Right renal cortex interstitium (tissue), 3 donors: ENCODE results near the gene LINC01488. TPM values are rescaled to one million over a fixed set of nuclear protein-coding genes. Genes with fewer than 3 reads are reported as not detected.

Source experiments
- DNase-seq, 3 donors: peaks; one replicate each; pipeline ENCODE4 v3.0.0-alpha.2; 2013; ENCODE audit warnings: low read depth in 3 of 3, low spot score in 2 of 3
- polyA plus RNA-seq, 3 donors: library from polyadenylated mRNA; unstranded; fragments of 120-200 nt; gene quantifications; one replicate each; pipeline ENCODE4 v1.2.1, GENCODE V29; 2013; ENCODE audit not compliant: insufficient read length in 3 of 3

Gene LINC01488
- under 1 TPM in 2 of 3 donors, not detected in 1; 0.04 to 0.06 TPM for polyA plus RNA-seq

DNA sequence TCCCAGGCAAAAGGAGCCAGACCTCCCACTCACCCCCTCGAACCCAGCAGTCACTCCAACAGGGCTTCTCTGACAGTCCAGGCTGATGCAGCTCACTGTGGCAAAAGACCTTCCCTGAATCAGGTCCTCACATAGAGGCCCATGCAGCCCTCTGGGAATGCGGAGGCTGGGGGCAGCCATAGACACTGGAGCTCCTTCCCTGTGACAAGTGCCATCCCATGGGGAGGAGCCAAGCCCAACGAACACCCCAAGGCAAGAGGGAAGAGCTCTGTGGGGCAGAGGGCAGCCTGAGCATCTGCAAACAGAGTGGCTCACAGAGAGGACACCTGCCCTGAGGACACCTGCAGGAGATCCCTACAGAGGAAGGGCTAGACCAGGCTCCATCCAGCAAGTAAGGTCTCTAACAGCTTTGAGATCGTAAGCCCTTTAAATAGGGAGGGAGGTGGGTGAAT is at the start of gene LINC01488:
LINC01488 (plus strand) TSS at position 271 of the 452 bp plus-strand sequence.
- DNase-seq, result no peak

DNA sequence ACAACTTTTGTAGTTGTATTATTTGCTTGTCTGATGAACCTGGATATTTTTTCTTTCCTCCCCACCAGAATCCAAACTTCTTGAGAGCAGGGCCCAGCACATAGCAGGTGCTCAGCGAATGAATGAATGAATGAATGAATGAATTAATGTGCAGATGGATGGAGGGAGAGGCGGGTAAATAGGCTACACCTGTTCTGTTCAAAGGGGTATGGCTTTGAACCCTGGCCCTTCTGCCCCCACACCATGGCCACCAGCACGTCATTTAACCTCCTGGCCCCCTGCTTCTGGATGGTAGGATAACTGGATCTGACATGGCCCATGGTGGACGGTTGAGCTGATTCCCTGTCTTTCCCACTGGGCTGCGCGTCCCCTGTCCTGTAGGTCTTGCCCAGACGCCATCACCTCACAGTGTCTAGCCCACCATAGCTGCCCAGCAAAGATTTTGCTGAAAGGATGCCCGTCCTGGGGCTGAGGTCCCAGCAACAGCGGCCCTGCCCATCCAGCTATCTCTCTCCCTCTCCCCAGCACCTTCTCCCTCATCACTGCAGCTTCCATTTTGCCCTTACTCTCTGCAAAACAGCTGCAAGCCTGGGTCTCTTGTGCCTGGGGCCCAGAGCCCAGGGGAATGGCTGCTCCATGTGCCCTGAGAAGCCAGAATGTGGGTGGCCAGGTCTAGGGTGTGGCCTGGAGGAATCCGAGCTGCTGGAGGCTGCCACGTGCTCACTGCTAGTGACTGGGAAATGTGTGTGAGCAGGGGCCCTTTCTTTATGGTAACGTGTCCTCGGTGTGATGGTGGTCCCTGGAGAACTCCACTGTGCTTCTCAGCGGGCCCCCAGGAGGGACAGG is 49.3 kb upstream of the LINC01488 start:
- DNase-seq, result no peak

DNA sequence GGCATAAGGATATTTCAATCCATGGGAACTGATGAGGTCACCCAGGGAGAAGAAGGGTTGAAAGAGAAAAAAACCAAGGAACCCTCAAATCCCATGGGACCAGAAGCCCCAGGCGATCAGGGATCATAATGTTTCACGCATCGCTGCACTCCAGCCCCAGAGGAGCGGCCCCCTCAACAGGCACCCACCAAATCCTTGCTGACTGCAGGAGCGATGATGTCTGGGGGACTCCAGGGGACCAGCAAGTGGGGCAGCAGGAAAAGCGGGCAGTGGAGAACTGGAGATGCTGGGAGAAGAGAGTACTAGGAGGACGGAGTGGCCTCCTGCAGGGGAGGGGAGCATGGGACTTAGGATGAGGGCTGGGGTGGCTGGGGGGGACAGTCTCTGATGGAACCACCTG is 47.7 kb upstream of the LINC01488 start:
- no peak for DNase-seq

DNA sequence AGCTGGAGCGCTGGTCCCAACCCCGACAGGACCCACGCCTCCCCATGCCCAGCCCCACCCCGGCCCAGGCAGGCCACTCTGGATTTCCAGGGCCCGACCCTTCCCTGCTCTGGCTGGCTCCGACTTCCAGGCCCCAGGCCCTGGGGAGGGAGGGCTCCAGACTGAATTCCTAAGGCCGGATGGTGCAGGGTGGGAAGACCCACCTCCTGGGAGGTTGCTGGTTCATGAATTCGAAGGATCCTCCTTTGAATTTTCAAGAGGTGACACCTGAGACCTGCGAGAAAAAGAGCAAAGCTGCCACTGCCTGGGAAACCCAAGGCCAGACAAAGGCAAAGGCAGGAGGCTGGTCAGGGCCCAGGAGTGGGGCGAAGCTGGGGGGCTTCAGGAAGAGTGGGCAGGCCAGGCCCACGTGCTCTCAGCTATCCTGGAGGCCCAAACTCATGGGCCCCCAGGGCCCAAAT is 47.0 kb upstream of the LINC01488 start:
- DNase-seq, result no peak

DNA sequence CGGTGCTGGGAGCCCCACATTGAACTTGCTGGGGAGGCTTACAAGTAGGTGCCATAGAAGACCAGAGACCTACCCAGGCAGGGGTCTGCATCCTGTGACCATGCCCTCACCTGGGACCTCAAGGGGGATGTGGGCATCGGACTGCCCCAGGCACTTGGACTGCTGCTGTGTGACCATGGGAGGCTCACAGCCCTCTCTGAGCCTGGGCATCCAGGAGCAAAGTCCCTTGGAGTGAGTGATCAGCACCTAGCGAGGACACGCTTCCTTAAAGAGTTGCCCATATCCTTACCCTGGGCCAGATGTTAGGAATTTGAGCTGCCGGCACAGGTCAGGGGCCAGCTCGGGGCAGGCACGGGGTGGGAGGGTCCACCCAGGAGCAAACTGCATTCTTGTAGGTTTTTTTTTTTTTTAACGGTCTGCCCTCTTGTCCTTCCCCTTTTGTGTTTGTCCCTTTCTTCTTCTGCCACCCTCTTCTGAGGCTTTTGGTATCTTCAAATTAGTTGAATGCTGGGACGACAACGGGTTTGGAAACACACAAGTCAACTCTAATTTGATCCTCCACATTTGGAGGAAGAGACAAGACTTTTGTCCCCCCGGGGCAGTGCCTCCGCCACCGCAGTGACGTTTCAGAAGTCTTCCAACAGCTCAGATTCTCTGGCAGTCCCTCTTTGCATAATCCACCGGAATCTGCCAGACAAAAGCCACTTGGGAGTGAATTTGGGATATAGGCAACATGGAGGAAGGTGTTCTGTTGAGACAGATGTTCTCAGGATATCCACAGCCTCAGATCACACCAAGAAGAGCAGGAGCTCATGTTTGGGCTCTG is 46.1 kb upstream of the LINC01488 start:
- DNase-seq, result no peak

DNA sequence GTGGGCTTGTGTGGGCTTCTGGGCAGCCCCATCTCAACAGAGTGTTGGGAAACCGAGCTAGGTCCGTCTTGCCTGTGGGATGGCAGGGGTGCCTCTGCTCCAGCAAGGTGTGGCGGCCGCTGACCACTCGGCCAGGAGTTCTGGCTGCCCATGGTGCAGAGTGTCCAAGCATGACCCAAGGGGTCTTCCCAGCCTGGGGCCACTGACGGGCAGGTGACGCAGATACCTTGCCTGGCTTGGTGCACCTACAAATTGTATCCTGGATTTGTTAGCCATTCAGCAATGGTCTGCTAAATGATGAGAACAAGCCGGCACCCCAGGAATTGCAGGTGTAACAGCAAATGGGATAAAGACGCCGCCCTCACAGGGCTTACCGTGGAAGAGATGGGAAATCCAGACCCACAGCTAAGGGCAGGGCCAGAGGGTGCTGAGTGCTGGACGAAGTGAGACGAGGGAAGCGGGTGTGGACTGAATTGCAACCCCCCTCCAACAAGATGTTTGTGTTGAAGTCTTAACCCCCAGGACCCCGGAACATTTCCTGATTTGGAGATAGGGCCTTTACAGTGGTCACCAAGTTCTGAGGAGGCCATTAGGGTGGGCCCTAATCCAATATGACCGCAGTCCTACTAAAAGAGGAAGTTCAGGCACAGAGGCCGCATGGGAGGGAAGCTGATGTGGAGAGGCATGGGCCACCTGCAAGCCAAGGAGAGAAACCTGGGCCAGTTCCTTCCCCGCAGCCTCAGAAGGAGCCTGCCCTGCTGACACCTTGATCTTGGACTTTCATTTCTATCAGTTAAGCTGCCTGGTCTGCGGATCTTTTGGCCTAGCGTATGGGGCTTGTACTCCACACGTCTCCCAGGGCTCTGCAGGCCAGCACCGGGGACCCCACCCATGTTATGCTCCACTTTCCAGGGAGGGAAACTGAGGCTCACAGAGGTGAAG is 45.2 kb upstream of the LINC01488 start:
- no peak for DNase-seq

DNA sequence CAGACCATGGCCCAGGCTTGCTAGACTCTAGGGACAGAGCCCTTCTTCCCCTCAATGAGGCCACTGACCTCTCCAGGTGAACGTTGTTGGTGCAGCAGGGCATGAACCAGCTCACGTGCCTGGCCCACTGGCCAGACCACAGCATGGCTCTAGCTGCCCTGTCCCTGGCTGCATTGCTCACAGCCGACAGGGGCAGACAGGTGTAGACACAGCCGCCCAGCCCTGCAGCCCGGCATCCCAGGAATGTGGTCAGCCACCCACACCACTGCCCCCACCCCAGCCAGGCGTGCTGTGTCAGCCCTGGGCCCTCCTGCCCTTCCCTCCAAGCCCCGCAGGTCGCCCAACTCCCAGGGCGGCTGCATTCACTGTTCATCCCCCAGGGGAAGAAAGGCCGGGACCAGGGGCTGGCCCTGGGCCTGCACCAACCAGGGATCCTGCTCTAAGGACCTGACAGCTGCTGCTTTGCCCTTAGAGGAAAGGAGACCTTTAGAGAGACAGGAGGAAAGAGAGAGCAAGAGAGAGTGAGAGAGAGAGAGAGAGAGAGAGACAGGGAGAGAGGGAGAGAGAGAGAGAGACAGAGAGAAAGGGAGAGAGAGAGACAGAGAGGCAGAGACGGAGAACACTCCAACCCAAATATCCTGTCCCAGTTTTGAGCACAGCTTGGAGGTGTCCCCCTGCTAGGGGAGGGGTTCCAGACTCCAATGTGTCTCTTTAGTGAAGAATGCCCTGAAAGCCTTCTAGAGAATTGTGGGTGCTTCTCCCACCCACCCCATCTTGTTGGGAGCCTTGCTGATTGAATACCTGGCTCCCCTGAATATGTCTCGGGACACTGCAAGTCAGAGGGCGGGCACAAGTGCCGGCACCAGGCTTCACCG is 44.2 kb upstream of the LINC01488 start:
- DNase-seq, result no peak

DNA sequence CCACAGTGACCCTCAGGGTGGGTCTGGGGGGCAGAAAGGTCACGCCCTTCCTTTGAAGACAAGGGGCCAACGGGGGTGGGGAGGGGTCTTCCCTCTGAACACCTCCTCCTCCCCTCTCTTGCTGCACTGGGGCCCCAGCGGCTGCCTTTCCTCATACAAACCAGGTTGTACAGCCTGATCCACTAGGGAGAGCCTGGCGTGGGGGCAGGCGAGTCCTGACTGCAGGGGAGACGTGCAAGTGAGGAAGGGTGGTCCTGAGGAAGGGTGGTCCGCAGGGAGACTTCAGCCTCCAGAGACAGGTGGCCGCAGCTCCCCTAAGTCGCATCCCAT is 43.6 kb upstream of the LINC01488 start:
- DNase-seq, result no peak

DNA sequence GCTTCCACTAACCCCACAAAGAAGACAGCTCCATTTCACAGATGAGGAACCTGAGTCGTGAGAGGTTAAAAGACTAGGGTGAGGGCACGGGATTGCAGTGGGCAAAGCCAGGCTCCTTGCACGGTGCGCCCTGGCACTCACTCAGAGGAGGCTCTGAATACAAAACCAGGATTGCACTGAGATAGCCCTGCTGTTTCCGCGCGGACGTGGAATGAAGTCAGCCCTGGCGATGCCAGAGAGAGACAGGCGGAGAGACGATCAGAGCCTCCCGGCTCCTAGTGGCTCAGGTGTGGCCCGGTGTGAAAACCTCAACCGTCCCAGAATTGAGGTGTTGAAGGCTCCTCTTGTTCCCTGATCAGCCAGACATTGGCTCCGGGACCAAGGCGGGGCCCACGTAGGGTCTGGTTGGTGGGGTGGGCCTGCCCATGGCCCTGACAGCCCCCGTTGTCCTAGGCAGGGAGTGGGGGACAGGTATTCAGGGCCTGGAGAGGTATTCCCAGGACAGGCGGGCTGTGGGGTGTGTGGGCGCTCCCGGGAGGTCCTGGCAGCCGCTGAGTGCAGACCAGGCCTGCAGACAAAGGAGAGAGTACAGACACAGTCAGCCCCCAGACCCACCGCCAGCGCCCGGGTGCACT is 43.1 kb upstream of the LINC01488 start:
- no peak for DNase-seq

DNA sequence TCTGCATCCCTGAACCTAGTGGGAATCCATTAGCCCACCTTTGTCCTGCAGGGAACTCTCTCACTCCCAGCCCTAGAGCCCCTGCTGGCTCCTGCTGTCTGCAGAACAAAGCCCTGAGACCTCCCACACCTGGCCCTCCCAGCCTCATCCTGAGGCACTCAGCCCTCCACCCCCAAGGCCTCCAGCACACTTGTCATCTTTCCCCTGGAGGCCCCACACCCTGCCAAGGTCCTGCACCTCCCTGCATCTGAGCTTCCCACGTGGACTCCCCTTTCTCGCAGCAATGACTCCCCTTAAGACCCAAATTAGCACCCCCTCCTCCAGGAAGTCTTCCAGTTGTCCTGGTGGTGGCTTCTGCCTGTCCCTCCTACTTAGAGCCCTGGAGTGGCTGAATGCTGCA is 42.3 kb upstream of the LINC01488 start:
- DNase-seq, result no peak

DNA sequence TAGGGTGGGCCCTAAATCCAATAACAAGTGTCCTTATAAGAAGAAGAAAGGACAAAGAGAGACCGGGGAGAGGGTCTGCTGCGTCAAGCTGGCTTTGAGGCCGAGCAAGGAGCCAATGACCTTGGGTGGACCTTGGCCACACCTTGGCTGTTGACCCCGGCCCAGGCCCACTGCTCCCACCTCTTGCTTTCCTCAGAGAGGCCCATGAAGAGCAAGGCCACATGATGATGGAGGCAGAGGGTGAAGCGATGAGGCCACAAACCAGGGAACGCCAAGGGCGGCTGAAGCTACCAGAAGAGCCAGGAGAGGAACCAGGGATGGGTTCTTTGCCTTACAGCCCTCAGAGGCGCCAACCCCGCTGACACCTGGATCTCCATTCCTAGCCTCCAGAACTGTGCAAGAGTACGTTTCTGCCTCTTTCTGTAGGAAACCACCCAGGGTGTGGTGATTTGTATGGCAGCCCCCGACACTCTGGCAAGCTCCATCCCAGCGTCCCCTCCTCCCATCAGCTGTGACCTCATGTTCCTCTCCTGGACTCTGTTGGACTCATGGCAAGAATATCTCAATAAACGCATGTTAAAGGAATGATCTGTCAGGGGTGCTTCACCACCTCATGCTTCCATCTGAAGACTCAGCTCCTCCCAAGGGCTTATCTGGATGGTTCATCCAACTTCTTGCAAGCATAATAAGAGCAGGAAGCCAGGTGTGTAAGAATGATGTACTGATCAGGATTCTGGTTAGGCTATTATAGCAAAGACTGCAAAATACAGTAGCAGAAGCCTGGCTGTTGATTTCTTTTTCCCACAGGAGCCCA is 41.6 kb upstream of the LINC01488 start:
- no peak for DNase-seq

DNA sequence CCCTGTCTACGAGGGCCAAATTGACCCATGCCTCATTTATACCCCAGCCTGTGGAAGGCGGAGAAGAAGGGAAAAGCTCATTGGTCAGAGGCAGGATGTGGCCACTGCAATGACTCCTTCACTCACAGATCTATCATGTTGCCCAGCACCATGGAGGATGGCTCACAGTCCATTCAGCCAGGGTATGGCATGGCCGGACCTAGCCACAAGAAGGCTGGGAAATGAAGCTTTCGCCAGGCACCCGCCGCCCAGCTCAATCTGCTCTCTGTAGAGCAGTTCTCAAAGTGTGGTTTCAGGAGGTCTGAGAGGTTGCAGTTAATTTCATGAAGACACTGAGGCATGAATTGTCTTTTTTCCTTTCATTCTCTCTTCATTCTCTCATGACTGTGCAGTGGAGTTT is 40.6 kb upstream of the LINC01488 start:
- no peak for DNase-seq

DNA sequence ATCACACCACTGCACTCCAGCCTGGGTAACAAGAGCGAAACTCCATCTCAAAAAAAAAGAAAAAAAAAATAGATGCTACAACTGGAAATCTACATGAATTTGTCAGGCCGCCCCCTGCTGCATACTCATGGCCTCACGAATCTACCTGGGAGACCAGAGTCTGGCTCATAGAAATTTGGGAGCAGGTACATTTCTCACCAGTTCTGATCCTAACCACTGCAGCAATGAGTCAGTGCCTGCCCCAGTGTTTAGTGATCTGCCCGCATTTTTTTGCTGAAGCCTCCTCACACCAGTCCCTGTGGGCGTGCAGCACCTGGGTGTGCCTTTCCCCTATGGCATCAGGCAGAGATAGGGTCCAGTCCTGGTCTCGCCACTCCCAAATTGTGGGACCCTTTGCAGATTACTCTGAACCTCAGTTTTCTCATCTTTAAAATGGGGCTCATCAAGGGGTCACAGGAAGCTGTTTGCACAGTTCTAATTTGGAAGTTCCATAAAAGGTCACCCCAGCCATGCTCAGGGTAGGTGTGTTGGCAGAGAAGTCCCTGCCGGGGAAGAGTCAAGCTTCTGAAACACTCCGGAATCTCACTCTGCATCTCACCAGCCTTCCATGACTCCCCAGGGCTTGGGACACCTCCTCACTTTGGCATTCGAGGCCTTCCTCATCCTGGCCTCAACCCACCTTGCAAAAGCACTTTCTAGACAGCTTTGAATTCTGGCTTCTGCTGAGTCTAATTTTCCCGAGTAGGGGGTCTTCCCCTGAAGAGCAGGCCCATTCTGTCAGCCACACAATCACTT is 39.3 kb upstream of the LINC01488 start:
- no peak for DNase-seq

DNA sequence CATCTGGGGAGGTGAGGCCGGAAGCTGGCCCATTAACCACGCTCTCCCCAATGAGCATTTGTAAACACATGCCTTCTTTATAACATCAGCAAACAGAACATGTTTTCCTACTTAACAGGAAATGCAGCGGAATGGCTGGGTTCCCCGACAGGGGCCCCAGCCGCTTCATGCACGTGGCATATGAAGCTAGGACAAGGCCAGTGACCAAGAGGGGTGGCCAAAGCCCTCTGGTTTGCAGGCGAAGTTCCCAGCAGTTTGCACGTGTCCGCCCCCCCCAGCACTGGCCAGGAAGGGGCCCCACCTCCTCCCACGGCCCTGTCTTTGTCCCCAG is 38.7 kb upstream of the LINC01488 start:
- no peak for DNase-seq

DNA sequence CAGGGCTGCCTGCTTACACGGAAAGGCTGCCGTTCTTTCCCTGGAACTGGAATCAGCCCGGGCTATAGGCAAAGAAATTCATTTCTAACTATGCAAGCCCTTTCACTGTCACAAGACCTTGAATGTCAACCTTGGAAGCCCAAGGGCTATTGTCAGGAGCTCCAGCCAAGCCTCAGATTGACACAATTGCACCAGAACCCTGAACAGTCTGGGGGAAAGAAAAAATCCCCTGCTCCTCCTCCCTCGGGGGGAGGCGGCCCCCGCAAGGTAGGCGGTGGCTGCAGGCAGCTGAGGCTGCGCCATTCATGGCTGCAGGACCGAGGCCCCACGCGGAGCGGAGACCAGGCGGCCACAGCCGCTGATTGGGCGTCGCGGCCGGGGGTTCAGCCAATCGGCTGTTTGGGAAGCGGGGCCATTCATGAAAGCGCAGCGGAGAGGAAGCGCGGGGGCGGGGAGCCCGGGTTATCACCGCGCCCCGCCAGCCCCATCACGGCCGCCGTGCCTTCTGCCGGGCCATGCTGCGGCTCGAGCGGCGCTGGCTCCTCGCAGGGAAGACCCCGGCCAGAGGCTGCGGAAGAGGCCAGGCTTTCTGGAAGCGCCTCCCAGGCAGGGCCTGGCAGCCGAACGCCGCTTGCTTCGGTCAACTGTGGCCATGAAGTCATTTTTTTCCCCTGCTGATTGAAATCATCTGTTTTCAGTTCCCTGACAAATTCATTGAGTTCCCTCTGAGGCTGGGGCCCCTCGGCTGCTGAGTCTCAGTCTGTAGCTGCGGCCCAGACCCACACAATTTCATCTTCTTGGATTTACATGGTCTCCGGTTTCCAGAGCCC is 38.1 kb upstream of the LINC01488 start:
- peak; percentile 72 to 88 (median 84) for DNase-seq

DNA sequence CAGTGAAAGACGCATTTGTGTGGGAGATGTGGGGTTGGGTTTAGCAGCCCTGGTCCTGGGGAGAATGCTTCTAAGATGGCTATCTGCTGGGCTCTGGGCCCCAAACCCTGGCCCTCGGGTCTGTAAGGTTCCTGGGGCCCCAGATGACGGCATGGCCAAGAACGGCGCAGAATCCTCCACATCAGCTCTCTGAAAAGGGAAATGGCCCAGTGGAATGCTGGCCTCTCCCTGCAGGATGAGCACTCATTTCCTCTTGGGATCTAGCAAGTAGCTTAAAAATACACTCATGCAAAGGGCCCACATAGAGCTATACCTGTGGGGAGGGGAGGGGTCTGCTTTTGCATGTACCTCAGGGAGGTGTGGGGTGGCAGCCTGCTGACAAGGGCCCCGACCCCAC is 37.5 kb upstream of the LINC01488 start:
- no peak for DNase-seq
